Left forelimb (tissue), 1 donor: ENCODE measurements around the gene PKN3.

Experiments used
- DNase-seq: peaks from one replicate; pipeline ENCODE4 v3.0.0-alpha.2; 2018; ENCODE audit warnings: low spot score

Gene PKN3

GRCh38 chr9:128742401-128742800, 40.1 kb downstream of the PKN3 start:
- DNase-seq = no peak

- DNase-seq = no peak
These were observed 41.1 kb downstream of the PKN3 start for GRCh38 chr9:128743421-128743820.

GRCh38 chr9:128747241-128747640, 44.9 kb downstream of the PKN3 start:
- no peak for DNase-seq

GRCh38 chr9:128750926-128751595, 48.8 kb downstream of the PKN3 start:
- no peak for DNase-seq

GRCh38 chr9:128753627-128754026, 51.3 kb downstream of the PKN3 start:
- no peak for DNase-seq

- no peak for DNase-seq
These were observed 55.3 kb downstream of the PKN3 start for GRCh38 chr9:128757602-128758001.

GRCh38 chr9:128762671-128763449, 60.6 kb downstream of the PKN3 start:
- DNase-seq = no peak

- DNase-seq = no peak
These were observed 62.1 kb downstream of the PKN3 start for GRCh38 chr9:128764361-128764760.

GRCh38 chr9:128765499-128765898, 63.2 kb downstream of the PKN3 start:
- no peak for DNase-seq

GRCh38 chr9:128768606-128769005, 66.3 kb downstream of the PKN3 start:
- DNase-seq = no peak
